ENCODE results near the gene NLRP11.

NLRP11 gene

DNA sequence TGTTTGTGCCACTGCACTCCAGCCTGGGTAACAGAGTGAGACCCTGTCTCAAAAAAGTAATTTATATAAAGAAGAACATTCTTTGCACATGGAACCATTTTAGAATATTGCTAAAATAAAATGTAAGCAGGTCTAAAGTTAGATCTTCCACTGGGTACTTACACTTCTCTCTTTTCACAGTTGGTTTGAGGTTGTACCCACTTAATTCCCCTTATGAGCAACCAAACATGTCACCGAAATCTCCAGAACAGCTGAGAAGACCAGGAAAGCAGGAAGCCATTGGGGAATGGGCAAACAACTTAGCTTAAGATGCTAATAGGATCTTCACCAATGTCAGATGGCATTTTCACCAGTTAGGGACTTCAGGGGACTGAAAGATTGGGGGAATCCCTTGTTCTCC, 23.4 kb upstream of the NLRP11 start:
- no peaks in the 10 kb centered on the region for H3K4me1 ChIP-seq (ENCODE audit: insufficient read depth, low read length, severe bottlenecking)
- H3K27ac ChIP-seq (ENCODE audit: low read depth, low read length, poor library complexity, severe bottlenecking), result no peak overlapping the region
- no peak overlapping the region for H3K4me3 ChIP-seq (ENCODE audit: low read depth, low read length, poor library complexity, severe bottlenecking)

DNA sequence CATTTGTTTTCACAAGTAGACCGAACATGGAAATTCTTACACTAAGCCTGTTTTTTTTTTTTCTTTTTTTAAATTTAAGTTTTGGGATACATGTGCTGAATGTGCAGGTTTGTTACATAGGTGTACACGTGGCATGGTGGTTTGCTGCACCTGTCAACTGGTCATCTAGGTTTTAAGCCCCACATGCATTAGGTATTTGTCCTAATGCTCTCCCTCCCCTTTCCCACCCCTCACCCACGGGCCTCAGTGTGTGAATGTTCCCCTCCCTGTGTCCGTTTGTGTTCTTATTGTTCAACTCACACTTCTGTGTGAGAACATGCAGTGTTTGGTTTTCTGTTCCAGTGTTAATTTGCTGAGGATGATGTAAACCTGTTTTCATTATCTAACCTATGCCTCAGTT, 7.1 kb upstream of the NLRP11 start:
- H3K4me3 ChIP-seq (ENCODE audit: low read depth, low read length, poor library complexity, severe bottlenecking), result no peak overlapping the region
- H3K36me3 ChIP-seq (ENCODE audit: insufficient read depth, low read length), result no peaks in the 10 kb centered on the region
- H3K4me2 ChIP-seq (ENCODE audit: low read length), result no peak overlapping the region
- H3F3A ChIP-seq (ENCODE audit: insufficient read depth, low read length), result no peaks in the 10 kb centered on the region
- no peak overlapping the region for H3K27ac ChIP-seq (ENCODE audit: low read depth, low read length, poor library complexity, severe bottlenecking)
- TF ChIP-seq, protein P1, sequence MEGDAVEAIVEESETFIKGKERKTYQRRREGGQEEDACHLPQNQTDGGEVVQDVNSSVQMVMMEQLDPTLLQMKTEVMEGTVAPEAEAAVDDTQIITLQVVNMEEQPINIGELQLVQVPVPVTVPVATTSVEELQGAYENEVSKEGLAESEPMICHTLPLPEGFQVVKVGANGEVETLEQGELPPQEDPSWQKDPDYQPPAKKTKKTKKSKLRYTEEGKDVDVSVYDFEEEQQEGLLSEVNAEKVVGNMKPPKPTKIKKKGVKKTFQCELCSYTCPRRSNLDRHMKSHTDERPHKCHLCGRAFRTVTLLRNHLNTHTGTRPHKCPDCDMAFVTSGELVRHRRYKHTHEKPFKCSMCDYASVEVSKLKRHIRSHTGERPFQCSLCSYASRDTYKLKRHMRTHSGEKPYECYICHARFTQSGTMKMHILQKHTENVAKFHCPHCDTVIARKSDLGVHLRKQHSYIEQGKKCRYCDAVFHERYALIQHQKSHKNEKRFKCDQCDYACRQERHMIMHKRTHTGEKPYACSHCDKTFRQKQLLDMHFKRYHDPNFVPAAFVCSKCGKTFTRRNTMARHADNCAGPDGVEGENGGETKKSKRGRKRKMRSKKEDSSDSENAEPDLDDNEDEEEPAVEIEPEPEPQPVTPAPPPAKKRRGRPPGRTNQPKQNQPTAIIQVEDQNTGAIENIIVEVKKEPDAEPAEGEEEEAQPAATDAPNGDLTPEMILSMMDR (IDR thresholded peaks at IDR 0.05; ENCODE audit: low read length), result no peak
- TF ChIP-seq EZH2 (IDR thresholded peaks at IDR 0.05; ENCODE audit: borderline replicate concordance, low read length), result no peak
- H3K9me3 ChIP-seq (ENCODE audit: low read length), result no peaks in the 10 kb centered on the region
- H2AFZ ChIP-seq (ENCODE audit: low read length), result no peak overlapping the region
- H3K4me1 ChIP-seq (ENCODE audit: insufficient read depth, low read length, severe bottlenecking), result no peaks in the 10 kb centered on the region
- no peaks in the 10 kb centered on the region for H3K9me2 ChIP-seq (ENCODE audit: low read depth, low read length)
- H3K79me2 ChIP-seq (ENCODE audit: insufficient read depth, low read length), result no peaks in the 10 kb centered on the region
- no peaks in the 10 kb centered on the region for H3K27me3 ChIP-seq (ENCODE audit: insufficient read depth, low read length)
- no peak overlapping the region for H3K9ac ChIP-seq (ENCODE audit: low read length)
- H4K20me1 ChIP-seq (ENCODE audit: insufficient read depth, low read length), result no peaks in the 10 kb centered on the region

More for the DNA sequence above, 23.4 kb upstream of the NLRP11 start:
- no peak overlapping the region for H3K9ac ChIP-seq (ENCODE audit: low read length)
- H3K9me2 ChIP-seq (ENCODE audit: low read depth, low read length), result no peaks in the 10 kb centered on the region
- H3K4me2 ChIP-seq (ENCODE audit: low read length), result no peak overlapping the region
- no peaks in the 10 kb centered on the region for H3K36me3 ChIP-seq (ENCODE audit: insufficient read depth, low read length)
- H3K27me3 ChIP-seq (ENCODE audit: insufficient read depth, low read length), result peaks cover 6% of the 10 kb centered on the region; the same call in 1 of the 2 replicates
- no peaks in the 10 kb centered on the region for H3K9me3 ChIP-seq (ENCODE audit: low read length)
- H3K79me2 ChIP-seq (ENCODE audit: insufficient read depth, low read length), result no peaks in the 10 kb centered on the region
- TF ChIP-seq, protein P1 (IDR thresholded peaks at IDR 0.05; ENCODE audit: low read length), result no peak
- no peak for TF ChIP-seq EZH2 (IDR thresholded peaks at IDR 0.05; ENCODE audit: borderline replicate concordance, low read length)
- no peaks in the 10 kb centered on the region for H3F3A ChIP-seq (ENCODE audit: insufficient read depth, low read length)
- H2AFZ ChIP-seq (ENCODE audit: low read length), result no peak overlapping the region
- H4K20me1 ChIP-seq (ENCODE audit: insufficient read depth, low read length), result no peaks in the 10 kb centered on the region

DNA sequence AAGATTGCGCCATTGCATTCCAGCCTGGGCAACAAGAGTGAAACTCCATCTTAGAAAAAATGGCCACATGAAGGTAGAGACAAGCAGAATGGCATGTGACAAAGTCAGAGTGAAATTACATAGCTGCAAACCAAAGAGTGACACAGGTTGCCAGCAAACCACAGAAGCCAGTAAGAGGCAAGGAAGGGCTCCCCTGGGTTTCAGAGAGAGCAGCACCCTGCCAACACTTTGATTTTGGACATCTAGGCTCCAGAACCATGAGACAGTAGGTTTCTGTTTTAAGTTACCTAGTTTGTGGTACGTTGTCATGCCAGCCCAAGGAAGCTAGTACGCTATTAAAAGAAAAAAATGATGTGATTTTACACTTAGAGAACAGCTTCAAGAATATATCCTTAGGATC, 6.5 kb upstream of the NLRP11 start:
- Histone ChIP-seq H3K9ac (ENCODE audit: low read length) (no peak overlapping the region), H3K4me2 (ENCODE audit: low read length) (no peak overlapping the region), H3K4me1 (ENCODE audit: insufficient read depth, low read length, severe bottlenecking) (no peaks in the 10 kb centered on the region), H3K9me2 (ENCODE audit: low read depth, low read length) (no peaks in the 10 kb centered on the region), H4K20me1 (ENCODE audit: insufficient read depth, low read length) (no peaks in the 10 kb centered on the region), H2AFZ (ENCODE audit: low read length) (no peak overlapping the region), H3F3A (ENCODE audit: insufficient read depth, low read length) (no peaks in the 10 kb centered on the region), H3K79me2 (ENCODE audit: insufficient read depth, low read length) (no peaks in the 10 kb centered on the region), H3K4me3 (ENCODE audit: low read depth, low read length, poor library complexity, severe bottlenecking) (no peak overlapping the region), H3K27me3 (ENCODE audit: insufficient read depth, low read length) (no peaks in the 10 kb centered on the region), H3K9me3 (ENCODE audit: low read length) (no peaks in the 10 kb centered on the region), H3K36me3 (ENCODE audit: insufficient read depth, low read length) (no peaks in the 10 kb centered on the region), H3K27ac (ENCODE audit: low read depth, low read length, poor library complexity, severe bottlenecking) (no peak overlapping the region)
- TF ChIP-seq, protein P1 (IDR thresholded peaks at IDR 0.05; ENCODE audit: low read length), result no peak
- TF ChIP-seq EZH2 (IDR thresholded peaks at IDR 0.05; ENCODE audit: borderline replicate concordance, low read length), result no peak
